GM21526 (cell line): ENCODE data around the gene ARID1B.
"Not testable (repeated sequence)": the region's sequence is repeated elsewhere in the genome, so short reads cannot be mapped to it uniquely, and the experiment has no call there.

ENCODE experiments used
- ATAC-seq: cut with Tn5 transposase; IDR thresholded peaks from one replicate; pipeline ENCODE4 v1.9.1; 2021; ENCODE audit warnings: moderate library complexity; ENCODE audit not compliant: unreplicated experiment, low FRiP score

The ARID1B gene

DNA sequence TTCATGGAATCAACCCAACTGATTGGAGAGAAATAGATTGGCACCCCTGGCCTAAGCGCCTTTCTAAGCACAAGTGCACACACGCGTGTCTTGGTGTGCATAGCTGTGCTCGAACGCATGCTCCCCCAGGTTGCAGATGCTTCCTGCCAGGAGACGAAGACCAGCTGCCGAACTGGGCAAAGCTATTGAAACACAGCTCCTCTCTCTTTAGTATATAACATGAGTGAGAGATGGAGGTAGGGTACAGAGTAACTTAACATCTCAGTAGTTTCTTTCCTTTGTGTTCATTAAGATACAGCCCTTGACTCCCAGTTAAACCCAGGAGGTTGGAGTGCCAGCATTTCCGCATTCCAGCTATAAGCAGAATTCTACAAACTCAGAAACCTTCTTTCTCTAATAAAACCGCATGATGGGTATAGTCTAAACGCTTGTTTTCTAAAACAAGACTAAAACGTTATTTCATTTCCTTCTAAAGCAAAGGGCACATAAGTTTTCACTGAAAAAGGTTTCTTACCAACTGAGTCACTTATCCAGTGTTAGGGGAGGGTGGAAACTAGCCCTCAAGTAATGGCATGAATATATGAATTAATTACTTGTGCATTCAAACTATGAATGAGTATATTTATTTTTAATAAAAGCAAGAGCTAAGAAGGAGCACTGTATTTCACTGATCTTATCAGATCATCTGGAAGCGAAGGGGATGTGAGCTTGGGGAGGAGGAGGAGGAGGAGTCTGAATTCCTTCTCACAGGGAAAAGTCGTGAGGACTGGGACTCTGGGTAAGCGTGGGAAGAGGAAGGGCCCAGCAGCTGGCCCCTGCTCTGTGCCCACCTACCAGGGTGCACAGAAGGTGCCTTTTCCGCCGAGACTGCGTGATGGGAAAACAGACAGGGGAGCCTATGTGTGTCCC is 367.0 kb downstream of the ARID1B start:
- ATAC-seq = no peak

- ATAC-seq = no peak
These were observed 367.8 kb downstream of the ARID1B start for GRCh38 chr6:157144859-157145568.

- ATAC-seq = no peak
These were observed 368.6 kb downstream of the ARID1B start for GRCh38 chr6:157145656-157146285.

DNA sequence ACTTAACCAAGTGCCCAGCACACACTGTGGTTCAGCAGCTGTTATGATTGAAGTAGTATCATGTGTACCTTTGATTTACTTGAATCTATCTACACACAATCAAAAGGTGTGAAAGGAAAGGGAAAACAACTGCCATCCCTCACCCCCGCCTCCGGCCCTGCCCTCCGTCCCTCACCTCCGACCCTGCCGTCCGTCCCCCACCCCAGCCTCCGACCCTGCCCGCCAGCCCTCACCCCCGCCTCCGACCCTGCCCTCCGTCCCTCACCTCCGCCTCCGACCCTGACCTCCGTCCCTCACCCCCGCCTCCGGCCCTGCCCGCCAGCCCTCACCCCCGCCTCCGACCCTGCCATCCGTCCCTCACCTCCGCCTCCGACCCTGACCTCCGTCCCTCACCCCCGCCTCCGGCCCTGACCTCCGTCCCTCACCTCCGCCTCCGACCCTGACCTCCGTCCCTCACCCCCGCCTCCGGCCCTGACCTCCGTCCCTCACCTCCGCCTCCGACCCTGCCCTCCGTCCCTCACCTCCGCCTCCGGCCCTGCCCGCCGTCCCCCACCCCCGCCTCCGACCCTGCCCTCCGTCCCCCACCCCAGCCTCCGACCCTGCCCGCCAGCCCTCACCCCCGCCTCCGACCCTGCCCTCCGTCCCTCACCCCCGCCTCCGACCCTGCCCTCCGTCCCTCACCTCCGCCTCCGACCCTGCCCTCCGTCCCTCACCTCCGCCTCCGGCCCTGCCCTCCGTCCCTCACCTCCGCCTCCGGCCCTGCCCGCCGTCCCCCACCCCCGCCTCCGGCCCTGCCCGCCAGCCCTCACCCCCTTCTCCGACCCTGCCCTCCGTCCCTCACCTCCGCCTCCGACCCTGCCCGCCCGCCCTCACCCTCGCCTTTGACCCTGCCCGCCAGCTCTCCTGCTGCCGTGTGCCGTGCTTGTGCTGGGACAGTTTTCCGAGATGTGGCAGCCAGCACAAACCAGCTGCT is 370.2 kb downstream of the ARID1B start:
- not testable (repeated sequence) for ATAC-seq

GRCh38 chr6:157148391-157149323 is 371.5 kb downstream of the ARID1B start:
- ATAC-seq = no peak

- ATAC-seq = no peak
These were observed 372.9 kb downstream of the ARID1B start for GRCh38 chr6:157150076-157150475.

DNA sequence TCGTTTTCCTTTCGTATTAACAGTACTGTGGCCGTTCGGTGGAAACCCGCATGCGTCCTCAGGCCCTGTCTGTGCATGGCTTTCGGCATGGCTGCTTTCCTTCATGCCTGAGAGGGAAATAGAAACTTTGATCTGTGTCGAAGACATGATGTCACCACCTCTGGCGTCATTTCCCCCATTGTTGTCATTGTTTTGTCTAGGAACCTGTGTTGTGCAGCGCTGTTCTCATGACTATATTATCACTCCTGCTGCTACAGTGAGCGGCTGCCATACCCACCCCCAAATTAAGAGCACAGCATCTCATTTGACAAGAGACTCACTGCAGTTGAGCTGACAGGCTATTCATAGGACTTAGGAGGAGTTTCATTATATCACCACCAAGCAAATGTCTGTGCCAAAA is 373.9 kb downstream of the ARID1B start:
- no peak for ATAC-seq

- no peak for ATAC-seq
These were observed 374.8 kb downstream of the ARID1B start for GRCh38 chr6:157151989-157152388.

DNA sequence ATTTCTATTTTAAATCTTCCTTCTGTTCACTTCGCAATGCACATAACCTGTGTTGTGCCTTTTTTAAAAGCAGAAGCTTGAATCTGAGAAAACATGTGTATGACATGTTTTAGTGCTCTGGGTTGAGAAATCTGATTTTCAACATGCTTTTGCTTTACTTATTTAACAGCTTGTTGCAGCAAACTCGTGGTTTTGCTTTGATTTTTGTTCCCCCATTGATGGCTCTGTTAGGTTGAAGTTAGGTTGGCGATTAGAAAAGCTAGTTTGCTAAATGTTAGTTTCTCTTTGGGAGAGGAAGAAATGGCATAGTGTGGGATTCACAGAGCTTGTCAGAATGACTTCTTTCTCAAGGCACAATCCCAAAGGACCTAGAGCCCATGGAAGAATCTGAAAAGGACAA is 375.4 kb downstream of the ARID1B start:
- ATAC-seq = no peak

- ATAC-seq = no peak
These were observed 378.6 kb downstream of the ARID1B start for GRCh38 chr6:157155804-157156203.

DNA sequence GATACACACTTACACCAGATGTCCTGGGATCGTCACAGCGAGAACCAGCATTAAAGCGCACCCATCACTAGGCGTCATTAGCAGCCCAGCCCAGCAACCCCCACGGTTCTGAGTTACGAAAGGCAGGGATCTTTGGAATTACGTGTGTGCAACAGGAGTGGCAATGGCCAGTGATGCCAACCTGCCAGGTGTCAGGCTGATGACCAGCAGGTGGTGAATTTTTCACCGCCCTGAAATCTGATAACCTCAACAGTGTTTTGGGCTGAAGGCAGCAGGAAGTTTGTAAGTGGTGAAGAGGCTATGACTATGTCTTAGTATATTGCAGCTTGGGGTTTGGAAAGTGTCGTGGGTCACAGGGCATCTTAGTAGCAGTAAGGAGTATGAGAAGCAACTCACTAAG is 380.1 kb downstream of the ARID1B start:
- ATAC-seq = no peak

GRCh38 chr6:157158456-157158855 is 381.3 kb downstream of the ARID1B start:
- ATAC-seq = no peak

DNA sequence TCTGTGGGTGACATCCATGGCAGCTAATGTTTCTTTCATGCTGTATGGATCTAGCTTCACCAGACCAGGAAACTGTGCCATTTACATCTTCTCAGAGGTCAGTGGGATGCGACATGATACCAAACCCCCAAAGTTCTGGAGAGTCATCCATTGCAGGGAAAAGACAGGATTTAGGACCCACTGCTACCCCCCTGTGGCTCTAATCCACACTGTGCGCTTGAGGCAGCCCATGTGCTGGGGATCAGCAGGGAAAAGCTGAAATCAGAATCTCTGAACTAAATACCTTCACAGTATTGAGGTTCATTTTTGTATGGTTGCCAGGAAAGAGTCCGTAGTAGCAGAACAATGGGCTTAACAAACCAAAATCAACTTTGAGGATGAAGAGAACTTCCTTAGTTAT is 381.7 kb downstream of the ARID1B start:
- no peak for ATAC-seq

- no peak for ATAC-seq
These were observed 382.2 kb downstream of the ARID1B start for GRCh38 chr6:157159348-157159747.

GRCh38 chr6:157161912-157162311 is 384.7 kb downstream of the ARID1B start:
- ATAC-seq = no peak

- ATAC-seq = no peak
These were observed 385.7 kb downstream of the ARID1B start for GRCh38 chr6:157162766-157163433.

DNA sequence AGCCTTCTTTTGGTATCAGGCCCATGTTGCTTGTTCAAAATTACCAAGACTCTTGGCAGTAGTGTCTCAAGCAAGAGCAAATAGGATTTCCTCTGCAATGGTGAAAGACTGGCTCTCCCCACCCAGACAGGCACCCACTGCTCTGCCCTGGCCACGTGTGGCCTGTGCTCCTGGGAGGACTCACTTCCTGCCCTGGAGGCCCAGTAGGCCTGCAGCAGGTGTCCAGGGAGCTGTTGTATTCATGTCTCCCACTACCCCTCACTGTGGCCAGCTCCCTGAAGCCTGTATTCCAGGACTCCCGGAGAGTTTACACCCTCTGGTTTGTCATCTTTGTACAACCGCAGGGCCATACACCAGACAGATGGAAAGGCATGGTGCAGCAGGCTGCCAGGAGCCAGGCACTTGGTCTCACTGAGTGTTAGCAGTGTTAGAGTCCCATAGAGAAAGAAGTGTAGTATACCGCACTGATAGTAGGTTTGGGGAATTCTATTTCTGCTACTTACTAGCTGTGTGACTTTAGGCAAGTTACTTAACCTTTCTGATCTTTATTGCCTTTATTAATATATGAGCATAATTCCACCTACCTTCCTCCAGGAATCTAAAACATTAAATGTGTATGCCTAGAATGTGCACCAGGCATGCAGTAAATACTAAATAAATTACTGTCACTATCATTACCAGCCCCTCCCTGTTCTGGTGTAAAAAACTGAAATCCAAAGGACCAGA is 386.4 kb downstream of the ARID1B start:
- ATAC-seq = no peak

DNA sequence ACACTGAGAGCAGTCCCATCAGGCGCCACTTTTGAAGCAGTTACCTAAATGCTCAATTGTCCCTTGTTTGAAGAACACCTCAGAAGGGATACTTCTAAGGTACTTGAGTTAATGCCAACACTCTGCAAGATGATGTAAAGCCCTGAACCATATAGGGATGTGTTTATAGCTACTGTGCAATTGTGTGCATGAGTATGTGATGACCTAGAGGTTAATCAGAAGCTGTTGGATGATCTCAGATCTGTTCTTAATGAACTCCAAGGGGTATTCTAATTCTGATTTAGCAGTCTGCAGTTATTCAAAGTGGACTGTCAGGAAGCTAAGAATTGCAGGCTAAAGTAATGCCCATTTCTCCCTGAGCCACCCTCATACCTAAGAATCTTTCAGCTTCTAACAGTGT is 387.8 kb downstream of the ARID1B start:
- no peak for ATAC-seq
